Muscle of arm (tissue), 12 donors: ENCODE measurements around the gene TPD52L2. TPM values are rescaled to one million over a fixed set of nuclear protein-coding genes. Genes with fewer than 3 reads are reported as not detected.
"Not testable (repeated sequence)": the region's sequence is repeated elsewhere in the genome, so short reads cannot be mapped to it uniquely, and the experiment has no call there.

ENCODE experiments used
- DNase-seq: peaks from one replicate; pipeline ENCODE4 v3.0.0-alpha.2; 2013
- polyA plus RNA-seq, 12 donors: library from polyadenylated mRNA; unstranded; fragments of 120-200 nt; gene quantifications; one replicate each; pipeline ENCODE4 v1.2.1, GENCODE V29; 2013; ENCODE audit not compliant: insufficient read length in 12 of 12

The TPD52L2 gene
- polyA plus RNA-seq, 12 donors = 69.3 to 87.5 (median 77.7) TPM; not detected in 1

GRCh38 chr20:63894358-63895201 is 29.5 kb downstream of the TPD52L2 start, which contains the start of gene DNAJC5:
Gene DNAJC5, plus strand, starts transcription at chr20:63895126. Its CDS starts 33,220 bp downstream, at chr20:63928346.
- DNase-seq = peak; percentile 94

- DNase-seq = no peak
Observed at GRCh38 chr20:63895202-63895951, 30.3 kb downstream of the TPD52L2 start.

- peak; percentile 17 for DNase-seq
Observed at GRCh38 chr20:63895952-63896263, 30.8 kb downstream of the TPD52L2 start.

GRCh38 chr20:63896264-63897105 is 31.4 kb downstream of the TPD52L2 start:
- DNase-seq = peak; percentile 31

GRCh38 chr20:63897978-63898561 is 33.0 kb downstream of the TPD52L2 start:
- DNase-seq = no peak

GRCh38 chr20:63898882-63899558 is 34.0 kb downstream of the TPD52L2 start:
- no peak for DNase-seq

GRCh38 chr20:63900413-63900812 is 35.3 kb downstream of the TPD52L2 start:
- no peak for DNase-seq

- DNase-seq = no peak
Observed at GRCh38 chr20:63903796-63904561, 38.9 kb downstream of the TPD52L2 start.

GRCh38 chr20:63908008-63908682 is 43.1 kb downstream of the TPD52L2 start:
- no peak for DNase-seq

- DNase-seq = no peak
Observed at GRCh38 chr20:63911176-63911575, 46.1 kb downstream of the TPD52L2 start.

GRCh38 chr20:63913768-63914167 is 48.7 kb downstream of the TPD52L2 start:
- no peak for DNase-seq

GRCh38 chr20:63915471-63915870 is 50.4 kb downstream of the TPD52L2 start:
- no peak for DNase-seq

- not testable (repeated sequence) for DNase-seq
Observed at GRCh38 chr20:63916371-63916939, 51.4 kb downstream of the TPD52L2 start.

- DNase-seq = no peak
Observed at GRCh38 chr20:63917811-63918210, 52.7 kb downstream of the TPD52L2 start.

GRCh38 chr20:63919130-63919529 is 54.1 kb downstream of the TPD52L2 start:
- DNase-seq = no peak

GRCh38 chr20:63920226-63920625 is 55.2 kb downstream of the TPD52L2 start:
- DNase-seq = no peak

- DNase-seq = peak; percentile 52
Observed at GRCh38 chr20:63923651-63924050, 58.6 kb downstream of the TPD52L2 start.

- no peak for DNase-seq
Observed at GRCh38 chr20:63924241-63924640, 59.2 kb downstream of the TPD52L2 start.

GRCh38 chr20:63926298-63926697 is 61.2 kb downstream of the TPD52L2 start:
- DNase-seq = no peak
